Limb (tissue), 2 donors: ENCODE data around the gene RGS7.

Experiments used
- DNase-seq, 2 donors: peaks; one replicate each; pipeline ENCODE4 v3.0.0-alpha.2; 2016; ENCODE audit errors: extremely low spot score in 2 of 2

The RGS7 gene

GRCh38 chr1:241086686-241087085 is 270.3 kb downstream of the RGS7 start:
- DNase-seq = no peak

- no peak for DNase-seq
Observed at GRCh38 chr1:241083285-241083684, 273.7 kb downstream of the RGS7 start.

GRCh38 chr1:241081473-241081872 is 275.5 kb downstream of the RGS7 start:
- no peak for DNase-seq

- no peak for DNase-seq
Observed at GRCh38 chr1:241079459-241079858, 277.5 kb downstream of the RGS7 start.

- DNase-seq = no peak
Observed at GRCh38 chr1:241079047-241079446, 278.0 kb downstream of the RGS7 start.

- DNase-seq = no peak
Observed at GRCh38 chr1:241077386-241078147, 279.4 kb downstream of the RGS7 start.

- no peak for DNase-seq
Observed at GRCh38 chr1:241074507-241074906, 282.5 kb downstream of the RGS7 start.

- no peak for DNase-seq
Observed at GRCh38 chr1:241068359-241068758, 288.6 kb downstream of the RGS7 start.

GRCh38 chr1:241063276-241063675 is 293.7 kb downstream of the RGS7 start:
- no peak for DNase-seq

- DNase-seq = no peak
Observed at GRCh38 chr1:241061062-241061461, 295.9 kb downstream of the RGS7 start.

GRCh38 chr1:241048622-241049021 is 308.4 kb downstream of the RGS7 start:
- no peak for DNase-seq

GRCh38 chr1:241045659-241046058 is 311.3 kb downstream of the RGS7 start:
- DNase-seq = no peak

GRCh38 chr1:241034203-241034936 is 322.6 kb downstream of the RGS7 start:
- DNase-seq = no peak

GRCh38 chr1:241024834-241025233 is 332.2 kb downstream of the RGS7 start:
- DNase-seq = no peak

- no peak for DNase-seq
Observed at GRCh38 chr1:241022366-241022765, 334.6 kb downstream of the RGS7 start.

- DNase-seq = no peak
Observed at GRCh38 chr1:241020851-241021697, 335.9 kb downstream of the RGS7 start.

GRCh38 chr1:241012708-241013340 is 344.2 kb downstream of the RGS7 start:
- DNase-seq = no peak

- no peak for DNase-seq
Observed at GRCh38 chr1:241007668-241008067, 349.3 kb downstream of the RGS7 start.

GRCh38 chr1:240999826-241000225 is 357.2 kb downstream of the RGS7 start:
- no peak for DNase-seq

GRCh38 chr1:240998441-240999015 is 358.5 kb downstream of the RGS7 start:
- DNase-seq = no peak

GRCh38 chr1:240998024-240998423 is 359.0 kb downstream of the RGS7 start:
- no peak for DNase-seq
